IPS-18c (cell line): Measurements from ENCODE around the gene MYG1.
"Not testable (repeated sequence)": the region's sequence is repeated elsewhere in the genome, so short reads cannot be mapped to it uniquely, and the experiment has no call there.

ENCODE experiments used
- H3K4me3 ChIP-seq: 2 replicates; pipeline ENCODE4 v1.7.0; 2013; ENCODE audit warnings: low read depth, mild to moderate bottlenecking, low read length, moderate library complexity; ENCODE audit not compliant: insufficient read depth
- H3K9me3 ChIP-seq: one replicate; pipeline ENCODE4 v1.6.1; 2013; ENCODE audit warnings: mild to moderate bottlenecking, low read length, moderate library complexity; ENCODE audit not compliant: control insufficient read depth, insufficient read depth

The MYG1 gene

GRCh38 chr12:53313996-53314395 lies 14.5 kb downstream of the MYG1 start:
- no peaks in the 10 kb centered on the region for H3K9me3 ChIP-seq

GRCh38 chr12:53320352-53321195 lies 21.1 kb downstream of the MYG1 start:
- Histone ChIP-seq H3K9me3 (no peaks in the 10 kb centered on the region), H3K4me3 (peak overlapping the region; percentile 89)

More at GRCh38 chr12:53313996-53314395, 14.5 kb downstream of the MYG1 start:
- H3K4me3 ChIP-seq, result no peak overlapping the region

- Histone ChIP-seq H3K4me3 (peak overlapping the region; percentile 63; the same call in 1 of the 2 replicates), H3K9me3 (no peaks in the 10 kb centered on the region)
Observed at GRCh38 chr12:53324113-53324778, 24.8 kb downstream of the MYG1 start.

- H3K9me3 ChIP-seq, result no peaks in the 10 kb centered on the region
Observed at GRCh38 chr12:53324779-53325510, 25.4 kb downstream of the MYG1 start.

GRCh38 chr12:53325511-53326061 lies 26.1 kb downstream of the MYG1 start:
- H3K9me3 ChIP-seq, result no peaks in the 10 kb centered on the region
- peak overlapping the region; percentile 63; the same call in 1 of the 2 replicates for H3K4me3 ChIP-seq

More at GRCh38 chr12:53324779-53325510, 25.4 kb downstream of the MYG1 start:
- H3K4me3 ChIP-seq, result peak overlapping the region; percentile 63; the same call in 1 of the 2 replicates

- Histone ChIP-seq H3K9me3 (no peaks in the 10 kb centered on the region), H3K4me3 (peak overlapping the region; percentile 63; the same call in 1 of the 2 replicates)
Observed at GRCh38 chr12:53326460-53327185, 27.1 kb downstream of the MYG1 start.

- no peak overlapping the region for H3K4me3 ChIP-seq
- H3K9me3 ChIP-seq, result no peaks in the 10 kb centered on the region
Observed at GRCh38 chr12:53327435-53328042, 28.0 kb downstream of the MYG1 start.

GRCh38 chr12:53328043-53328435 lies 28.5 kb downstream of the MYG1 start:
- no peak overlapping the region for H3K4me3 ChIP-seq
- no peaks in the 10 kb centered on the region for H3K9me3 ChIP-seq

GRCh38 chr12:53330671-53331070 lies 31.2 kb downstream of the MYG1 start:
- Histone ChIP-seq H3K9me3 (no peaks in the 10 kb centered on the region), H3K4me3 (no peak overlapping the region)

- not testable (repeated sequence) for H3K4me3 ChIP-seq
Observed at GRCh38 chr12:53332339-53332738, 32.8 kb downstream of the MYG1 start.

GRCh38 chr12:53332744-53333143 lies 33.2 kb downstream of the MYG1 start:
- Histone ChIP-seq H3K4me3 (no peak overlapping the region), H3K9me3 (no peaks in the 10 kb centered on the region)

More at GRCh38 chr12:53332339-53332738, 32.8 kb downstream of the MYG1 start:
- not testable (repeated sequence) for H3K9me3 ChIP-seq

- Histone ChIP-seq H3K9me3 (no peaks in the 10 kb centered on the region), H3K4me3 (no peak overlapping the region)
Observed at GRCh38 chr12:53333289-53333688, 33.8 kb downstream of the MYG1 start.

GRCh38 chr12:53333845-53334244 lies 34.4 kb downstream of the MYG1 start:
- H3K9me3 ChIP-seq, result no peaks in the 10 kb centered on the region

GRCh38 chr12:53334822-53335221 lies 35.3 kb downstream of the MYG1 start:
- Histone ChIP-seq H3K9me3 (no peaks in the 10 kb centered on the region), H3K4me3 (no peak overlapping the region)

More at GRCh38 chr12:53333845-53334244, 34.4 kb downstream of the MYG1 start:
- H3K4me3 ChIP-seq, result no peak overlapping the region

GRCh38 chr12:53336181-53336681 lies 36.7 kb downstream of the MYG1 start, which contains the start of gene SP7:
TSS of gene SP7 (minus strand) at chr12:53336354. CDS start at chr12:53335646, 708 bp downstream.
- H3K9me3 ChIP-seq, result no peaks in the 10 kb centered on the region
- 0 out of 2 replicates have a peak within 1 kb of the TSS, but pooled peaks have one; percentile 9 for H3K4me3 ChIP-seq

- Histone ChIP-seq H3K9me3 (no peaks in the 10 kb centered on the region), H3K4me3 (no peak overlapping the region)
Observed at GRCh38 chr12:53338017-53338416, 38.5 kb downstream of the MYG1 start.
